ENCODE results near the gene CHTOP. TPM values are rescaled to one million over a fixed set of nuclear protein-coding genes. Genes with fewer than 3 reads are reported as not detected.

CHTOP gene
- total RNA-seq, 2 donors from 2014 or later: 38.2 to 50.1 TPM

DNA sequence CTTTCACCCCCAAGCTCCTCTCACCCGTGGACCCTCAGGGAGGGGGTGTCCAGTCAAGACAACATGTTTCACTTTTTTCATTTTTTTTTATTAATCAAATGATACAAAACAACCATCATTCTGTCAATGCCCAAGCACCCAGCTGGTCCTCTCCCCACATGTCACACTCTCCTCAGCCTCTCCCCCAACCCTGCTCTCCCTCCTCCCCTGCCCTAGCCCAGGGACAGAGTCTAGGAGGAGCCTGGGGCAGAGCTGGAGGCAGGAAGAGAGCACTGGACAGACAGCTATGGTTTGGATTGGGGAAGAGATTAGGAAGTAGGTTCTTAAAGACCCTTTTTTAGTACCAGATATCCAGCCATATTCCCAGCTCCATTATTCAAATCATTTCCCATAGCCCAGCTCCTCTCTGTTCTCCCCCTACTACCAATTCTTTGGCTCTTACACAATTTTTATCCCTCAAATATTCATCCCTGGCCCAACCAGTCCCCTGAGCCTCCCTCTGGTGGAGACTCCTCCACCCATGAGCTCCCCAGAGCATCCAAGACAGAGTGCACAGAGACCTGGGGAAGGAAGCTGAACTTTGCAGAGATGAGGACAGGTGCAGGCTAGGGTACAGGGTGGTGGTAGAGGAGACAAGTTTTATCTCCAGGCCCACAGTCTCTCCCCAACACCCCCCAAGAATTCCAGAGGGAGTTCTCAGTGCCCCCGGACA is 19.5 kb upstream of the CHTOP start:
- TF ChIP-seq, protein P1, sequence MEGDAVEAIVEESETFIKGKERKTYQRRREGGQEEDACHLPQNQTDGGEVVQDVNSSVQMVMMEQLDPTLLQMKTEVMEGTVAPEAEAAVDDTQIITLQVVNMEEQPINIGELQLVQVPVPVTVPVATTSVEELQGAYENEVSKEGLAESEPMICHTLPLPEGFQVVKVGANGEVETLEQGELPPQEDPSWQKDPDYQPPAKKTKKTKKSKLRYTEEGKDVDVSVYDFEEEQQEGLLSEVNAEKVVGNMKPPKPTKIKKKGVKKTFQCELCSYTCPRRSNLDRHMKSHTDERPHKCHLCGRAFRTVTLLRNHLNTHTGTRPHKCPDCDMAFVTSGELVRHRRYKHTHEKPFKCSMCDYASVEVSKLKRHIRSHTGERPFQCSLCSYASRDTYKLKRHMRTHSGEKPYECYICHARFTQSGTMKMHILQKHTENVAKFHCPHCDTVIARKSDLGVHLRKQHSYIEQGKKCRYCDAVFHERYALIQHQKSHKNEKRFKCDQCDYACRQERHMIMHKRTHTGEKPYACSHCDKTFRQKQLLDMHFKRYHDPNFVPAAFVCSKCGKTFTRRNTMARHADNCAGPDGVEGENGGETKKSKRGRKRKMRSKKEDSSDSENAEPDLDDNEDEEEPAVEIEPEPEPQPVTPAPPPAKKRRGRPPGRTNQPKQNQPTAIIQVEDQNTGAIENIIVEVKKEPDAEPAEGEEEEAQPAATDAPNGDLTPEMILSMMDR (IDR thresholded peaks at IDR 0.05): no peak
- Histone ChIP-seq H3K27ac (no peak overlapping the region), H3K4me1 (peaks cover 0 to 56% of the 10 kb centered on the region in 2 donors), H3K4me3 (no peak overlapping the region), H3K36me3 (peaks cover 12% of the 10 kb centered on the region), H3K27me3 (no peaks in the 10 kb centered on the region), H3K9me3 (no peaks in the 10 kb centered on the region)
- DNase-seq (ENCODE audit: low spot score): no peak

- TF ChIP-seq, protein P1 (IDR thresholded peaks at IDR 0.05): no peak
- no peaks in the 10 kb centered on the region for H3K27me3 ChIP-seq
- H3K36me3 ChIP-seq: peaks cover 15% of the 10 kb centered on the region
- no peak for DNase-seq (ENCODE audit: low spot score)
- H3K4me1 ChIP-seq: peaks cover 0 to 51% of the 10 kb centered on the region in 2 donors
- no peaks in the 10 kb centered on the region for H3K9me3 ChIP-seq
- no peak overlapping the region for H3K4me3 ChIP-seq
- H3K27ac ChIP-seq: no peak overlapping the region
Measured at GRCh38 chr1:153614906-153615305, 19.0 kb upstream of the CHTOP start.

DNA sequence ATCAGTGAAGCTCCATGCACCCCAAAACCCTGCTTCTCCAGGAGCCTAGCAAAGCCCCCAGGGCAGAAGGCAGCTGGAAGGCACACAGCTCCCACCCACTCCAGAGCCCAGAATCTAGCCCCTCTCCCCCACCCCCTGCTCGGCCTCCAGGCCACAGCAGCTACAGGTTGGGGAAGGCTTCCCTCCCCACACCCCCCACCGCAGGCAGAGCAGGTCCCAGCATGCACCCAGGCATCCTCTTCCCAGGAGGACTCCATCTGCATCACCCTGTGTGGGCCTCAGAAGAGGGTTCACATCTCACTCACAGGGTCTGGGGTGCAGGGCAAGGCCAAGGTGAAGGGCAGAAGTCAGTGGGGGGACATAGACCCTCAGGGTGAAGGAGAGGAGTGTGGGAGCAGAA is 18.5 kb upstream of the CHTOP start:
- H3K27me3 ChIP-seq: no peaks in the 10 kb centered on the region
- TF ChIP-seq, protein P1 (IDR thresholded peaks at IDR 0.05): no peak
- no peak for DNase-seq (ENCODE audit: low spot score)
- H3K4me3 ChIP-seq: no peak overlapping the region
- no peaks in the 10 kb centered on the region for H3K9me3 ChIP-seq
- peaks cover 20% of the 10 kb centered on the region for H3K36me3 ChIP-seq
- H3K27ac ChIP-seq: no peak overlapping the region
- H3K4me1 ChIP-seq: peaks cover 0 to 46% of the 10 kb centered on the region in 2 donors

DNA sequence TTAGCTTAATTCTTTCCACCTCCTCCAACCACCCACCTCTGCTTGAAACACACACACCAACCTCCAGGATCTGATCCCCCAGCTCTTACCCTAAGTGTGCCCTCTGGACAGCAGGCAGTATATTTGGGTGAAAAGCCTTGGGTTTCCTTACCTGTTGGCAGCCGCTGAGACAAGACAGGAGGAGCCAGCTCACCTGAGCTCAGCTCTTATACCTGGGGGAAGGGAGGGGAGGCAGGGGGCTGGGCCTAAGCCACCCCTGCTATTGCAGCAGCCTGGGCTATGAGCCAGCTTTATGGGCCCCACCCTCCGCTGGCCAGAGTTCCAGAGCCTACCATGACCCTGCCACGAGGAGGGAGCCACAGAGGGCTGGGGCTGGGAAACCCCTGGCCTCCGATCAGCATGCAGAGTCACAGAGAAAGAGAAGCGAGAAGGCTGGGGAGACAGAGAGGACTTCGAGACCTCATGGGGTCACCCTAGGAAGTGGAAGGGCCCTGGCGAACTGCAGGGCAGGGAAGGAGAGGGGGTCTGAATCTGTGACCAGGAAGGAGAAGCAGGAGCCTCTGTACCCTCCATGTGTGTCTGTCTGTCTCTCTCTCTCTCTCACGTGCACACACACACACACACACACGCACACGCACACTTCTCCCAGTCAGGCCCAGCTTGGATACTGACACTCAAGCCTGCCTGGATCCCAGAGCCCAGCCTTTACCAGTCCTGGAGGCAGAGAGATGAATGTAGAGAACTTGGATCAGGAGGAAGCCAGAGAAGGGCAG is 17.5 kb upstream of the CHTOP start, which contains the start of gene S100A14:
Gene S100A14, minus strand, starts transcription at position 182 of the 773 bp plus-strand sequence. CDS start 467 bp downstream, outside the sequence.
- H3K4me1 ChIP-seq: peaks cover 0 to 36% of the 10 kb centered on the region in 2 donors
- H3K36me3 ChIP-seq: peaks cover 23% of the 10 kb centered on the region
- DNase-seq (ENCODE audit: low spot score): no peak
- H3K27ac ChIP-seq: peak within 1 kb of the TSS; percentile 68 to 70
- TF ChIP-seq, protein P1 (IDR thresholded peaks at IDR 0.05): no peak
- no peaks in the 10 kb centered on the region for H3K27me3 ChIP-seq
- H3K4me3 ChIP-seq: no peak within 1 kb of the TSS
- H3K9me3 ChIP-seq: no peaks in the 10 kb centered on the region

GRCh38 chr1:153616917-153617311 is 17.0 kb upstream of the CHTOP start:
- no peak overlapping the region for H3K4me3 ChIP-seq
- H3K27me3 ChIP-seq: no peaks in the 10 kb centered on the region
- no peak for DNase-seq (ENCODE audit: low spot score)
- TF ChIP-seq, protein P1 (IDR thresholded peaks at IDR 0.05): no peak
- no peaks in the 10 kb centered on the region for H3K9me3 ChIP-seq
- H3K4me1 ChIP-seq: peaks cover 0 to 34% of the 10 kb centered on the region in 2 donors
- H3K27ac ChIP-seq: peak overlapping the region; percentile 68 to 70
- peaks cover 23% of the 10 kb centered on the region for H3K36me3 ChIP-seq
